Fibroblast of skin of left quadriceps (primary cell): Measurements from ENCODE around the gene PTGS2.
"Not testable (repeated sequence)": the region's sequence is repeated elsewhere in the genome, so short reads cannot be mapped to it uniquely, and the experiment has no call there.

Source experiments
- DNase-seq, 2 experiments: peaks; one replicate each; pipeline ENCODE4 v3.0.0-alpha.2; 2013; ENCODE audit warnings: low read depth in 2 of 2

PTGS2 gene

DNA sequence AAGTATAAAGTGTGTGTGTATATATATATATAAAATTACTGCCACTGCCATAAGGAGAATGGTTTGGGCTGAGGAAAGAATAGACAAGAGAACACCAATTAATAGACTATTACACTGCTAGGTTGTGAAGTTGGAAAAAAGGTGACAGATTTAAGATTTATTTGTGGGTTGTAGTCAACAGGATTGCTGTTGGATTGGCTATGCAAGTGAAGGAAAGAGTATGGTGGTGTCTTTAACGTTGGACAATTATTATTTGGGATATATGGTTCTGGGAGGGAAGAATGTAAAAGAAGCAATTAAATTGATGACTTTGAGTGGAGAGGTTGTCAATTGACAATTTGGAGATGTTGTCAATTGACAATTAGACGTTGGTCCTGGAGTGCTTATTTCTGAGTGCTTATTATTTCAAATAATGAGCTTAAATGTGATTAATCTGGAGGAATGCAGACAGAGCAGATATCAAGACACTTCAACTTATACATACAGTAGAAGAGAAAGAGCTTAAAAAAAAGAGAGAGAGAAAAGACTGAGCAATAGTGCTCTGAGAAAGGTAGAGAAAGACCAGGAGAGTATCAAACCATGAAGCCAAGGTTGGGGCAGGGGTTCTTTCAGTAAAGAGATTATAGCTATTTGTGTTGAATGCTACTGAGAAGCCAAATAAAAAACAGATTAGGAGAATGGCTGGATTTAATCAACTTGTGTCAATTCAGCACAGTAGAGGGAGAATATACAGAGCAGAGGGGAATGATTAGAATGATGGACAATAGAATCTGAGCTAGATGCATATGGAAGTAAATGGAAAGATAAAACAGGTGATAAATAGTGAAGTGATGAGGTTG lies 9.7 kb downstream of the PTGS2 start:
- no peak for DNase-seq

DNA sequence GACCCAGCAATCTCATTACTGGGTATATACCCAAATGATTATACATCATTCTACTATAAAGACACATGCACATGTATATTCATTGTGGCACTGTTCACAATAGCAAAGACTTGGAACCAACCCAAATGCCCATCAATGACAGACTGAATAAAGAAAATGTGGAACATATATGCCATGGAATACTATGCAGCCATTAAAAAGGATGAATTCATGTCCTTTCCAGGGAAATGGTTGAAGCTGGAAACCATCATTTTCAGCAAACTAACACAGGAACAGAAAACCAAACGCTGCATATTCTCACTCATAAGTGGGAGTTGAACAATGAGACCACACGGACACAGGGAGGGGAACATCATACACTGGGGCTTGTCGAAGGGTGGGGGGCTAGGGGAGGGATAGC lies 10.4 kb downstream of the PTGS2 start:
- DNase-seq: not testable (repeated sequence)

DNA sequence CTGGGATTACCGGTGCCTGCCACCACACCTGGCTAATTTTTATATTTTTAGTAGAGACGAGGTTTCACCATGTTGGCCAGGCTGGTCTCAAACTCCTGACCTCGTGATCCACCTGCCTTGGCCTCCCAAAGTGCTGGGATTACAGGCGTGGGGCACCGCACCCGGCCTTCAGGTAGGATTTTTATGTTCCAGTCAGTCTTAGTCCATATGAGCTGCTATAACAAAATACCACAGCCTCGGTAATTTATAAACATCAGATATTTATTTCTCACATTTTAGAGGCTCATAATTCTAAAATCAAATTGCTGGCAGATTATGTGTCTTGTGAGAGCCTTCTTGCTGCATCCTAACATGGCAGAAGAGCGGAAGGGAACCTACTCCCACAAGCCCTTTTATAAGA lies 16.0 kb downstream of the PTGS2 start:
- DNase-seq: not testable (repeated sequence)

DNA sequence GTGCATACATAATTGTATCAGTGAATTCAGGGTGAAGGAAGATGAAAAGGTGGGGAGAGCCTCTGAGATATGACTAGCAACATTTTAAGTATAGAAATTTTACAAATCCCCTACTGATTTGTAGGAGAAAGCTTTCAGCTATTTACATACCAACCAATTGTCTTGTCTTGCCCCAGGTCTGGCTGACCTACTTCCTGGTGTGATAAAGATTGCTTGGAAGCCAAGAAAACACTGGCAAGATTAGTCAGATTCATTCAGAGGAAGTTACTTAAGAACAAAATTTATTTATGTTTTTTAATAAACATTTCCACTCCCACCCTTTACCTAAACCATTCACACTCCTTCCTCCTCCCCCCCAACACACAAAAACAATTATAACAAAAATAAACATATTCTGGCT lies 17.5 kb downstream of the PTGS2 start:
- DNase-seq: no peak

DNA sequence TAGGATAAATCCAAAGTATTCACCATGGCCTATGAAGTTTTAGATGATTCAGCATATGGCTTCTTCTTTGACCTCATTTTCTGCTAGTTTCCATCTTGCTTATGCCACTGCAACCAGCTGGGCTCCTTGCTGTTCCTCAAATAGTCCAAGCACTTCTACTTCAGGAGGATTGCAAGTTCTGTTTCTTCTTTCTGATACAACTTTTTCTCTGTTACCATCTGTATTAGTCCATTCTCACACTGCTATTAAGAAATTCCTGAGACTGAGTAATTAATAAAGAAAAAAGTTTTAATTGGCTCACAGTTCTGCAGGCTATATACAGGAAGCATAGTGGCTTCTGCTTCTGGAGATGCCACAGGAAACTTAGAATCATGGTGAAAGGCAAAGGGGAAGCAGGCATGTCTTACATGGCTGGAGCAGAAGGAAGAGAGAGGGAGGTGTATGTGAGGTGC lies 20.3 kb downstream of the PTGS2 start:
- DNase-seq: no peak

DNA sequence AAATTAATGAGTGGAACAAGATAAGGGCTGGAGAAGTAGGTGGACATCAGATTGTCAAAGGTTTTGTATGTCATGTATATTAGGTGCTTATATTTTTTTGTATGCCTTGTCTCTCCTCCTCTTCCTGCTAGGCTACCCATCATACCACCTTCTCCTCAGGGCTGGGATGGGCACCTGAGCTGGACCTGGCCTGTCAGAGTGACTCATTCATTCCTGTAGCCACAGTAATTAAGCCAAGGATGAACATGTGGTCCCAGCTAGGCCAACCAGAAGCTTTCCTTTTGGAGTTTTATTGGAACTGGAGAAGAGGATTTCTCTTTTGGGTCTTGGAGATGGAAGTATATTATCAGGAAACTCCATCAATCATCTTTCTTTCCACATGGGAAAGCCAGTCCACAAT lies 21.2 kb downstream of the PTGS2 start:
- no peak for DNase-seq

DNA sequence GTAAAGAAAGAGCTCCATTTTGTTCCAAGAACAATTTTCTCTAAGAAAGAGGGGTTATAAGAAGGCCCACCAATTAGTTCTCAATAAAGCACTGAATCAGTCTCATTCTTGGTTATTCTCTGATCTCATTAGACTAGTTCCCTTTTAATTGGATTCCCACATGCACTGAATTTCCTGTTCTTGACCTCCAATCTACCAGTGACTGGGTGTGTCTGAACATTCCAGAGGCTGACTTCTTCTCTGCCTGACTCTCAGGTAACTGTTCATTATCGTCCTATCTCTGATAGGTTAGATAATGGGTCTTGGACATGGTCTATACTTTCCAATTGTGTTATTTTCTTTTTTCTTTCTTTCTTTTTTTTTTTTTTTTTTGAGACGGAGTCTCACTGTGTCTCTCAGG lies 22.7 kb downstream of the PTGS2 start:
- no peak for DNase-seq

DNA sequence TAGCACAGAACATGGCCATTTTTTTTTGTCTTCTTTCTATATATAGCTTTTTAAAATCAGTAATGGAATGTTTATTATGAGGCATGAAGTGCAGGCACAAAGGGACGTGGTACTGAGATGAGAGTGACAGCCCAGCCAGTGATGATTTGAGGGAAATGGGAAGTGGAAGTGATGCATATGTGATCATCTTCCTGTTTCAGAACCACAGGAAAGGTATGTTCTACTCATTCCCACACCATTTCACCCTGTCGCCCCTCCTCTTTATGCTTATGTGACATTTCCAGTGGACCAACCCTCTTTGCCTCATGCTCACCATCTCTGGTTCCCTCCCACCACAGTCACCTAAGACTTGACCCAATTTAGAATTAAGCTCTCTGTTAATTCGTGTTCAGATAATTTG lies 24.3 kb downstream of the PTGS2 start:
- no peak for DNase-seq

DNA sequence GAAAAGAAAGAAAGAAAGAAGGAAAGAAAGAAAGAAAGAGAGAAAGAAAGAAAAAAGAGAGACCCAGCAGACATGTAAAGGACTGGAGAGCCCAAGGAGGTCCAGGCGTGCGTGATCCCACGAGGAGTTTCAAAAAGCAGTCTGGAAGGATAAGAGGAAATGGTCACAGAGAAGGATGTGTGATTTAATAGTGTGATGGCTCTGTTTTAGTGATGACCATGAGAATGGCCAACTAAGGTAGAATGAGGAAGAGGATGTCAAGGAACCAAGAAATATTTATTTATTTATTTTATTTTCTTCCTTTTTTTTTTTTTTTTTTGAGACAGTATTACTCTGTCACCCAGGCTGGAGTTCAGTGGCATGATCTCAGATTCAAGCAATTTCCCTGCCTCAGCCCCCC lies 25.5 kb downstream of the PTGS2 start:
- no peak for DNase-seq

DNA sequence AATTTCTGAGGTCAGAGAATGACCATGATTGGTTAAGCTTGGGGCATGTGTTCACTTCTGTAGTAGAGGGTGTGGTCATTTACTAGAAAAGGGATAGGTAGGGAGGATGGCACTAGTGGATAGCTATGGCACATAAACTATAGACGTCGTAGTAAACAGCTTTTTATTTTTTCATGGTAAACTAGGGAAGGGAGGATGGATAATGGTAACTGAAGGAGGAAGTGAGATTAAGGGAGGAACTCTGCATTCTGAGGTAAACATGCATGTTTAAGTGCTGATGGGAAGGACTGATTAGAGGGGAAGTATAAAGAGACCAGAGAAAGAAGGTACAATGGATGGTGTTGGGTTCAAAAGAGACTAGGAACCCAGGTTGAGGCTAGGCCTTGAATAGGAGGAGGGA lies 26.9 kb downstream of the PTGS2 start:
- DNase-seq: no peak

DNA sequence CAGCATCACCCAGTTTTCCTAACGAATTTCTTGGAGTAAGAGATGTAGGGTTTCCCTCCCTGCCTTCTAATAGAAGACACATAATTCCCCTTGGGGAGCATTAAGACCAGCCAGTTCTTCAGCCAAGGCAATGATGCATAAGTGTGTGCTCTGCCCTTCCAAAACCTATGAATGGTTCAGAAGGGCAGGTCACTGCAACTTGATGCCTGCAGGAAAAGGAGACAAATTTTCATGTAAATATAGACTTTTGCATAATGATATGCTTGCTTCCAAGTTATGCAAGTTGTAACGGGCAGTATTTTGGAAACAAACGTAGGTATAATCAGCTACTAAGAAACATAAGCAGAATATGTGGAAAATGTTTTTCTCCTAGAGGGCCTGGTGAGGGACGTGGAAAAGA lies 31.6 kb downstream of the PTGS2 start:
- no peak for DNase-seq

DNA sequence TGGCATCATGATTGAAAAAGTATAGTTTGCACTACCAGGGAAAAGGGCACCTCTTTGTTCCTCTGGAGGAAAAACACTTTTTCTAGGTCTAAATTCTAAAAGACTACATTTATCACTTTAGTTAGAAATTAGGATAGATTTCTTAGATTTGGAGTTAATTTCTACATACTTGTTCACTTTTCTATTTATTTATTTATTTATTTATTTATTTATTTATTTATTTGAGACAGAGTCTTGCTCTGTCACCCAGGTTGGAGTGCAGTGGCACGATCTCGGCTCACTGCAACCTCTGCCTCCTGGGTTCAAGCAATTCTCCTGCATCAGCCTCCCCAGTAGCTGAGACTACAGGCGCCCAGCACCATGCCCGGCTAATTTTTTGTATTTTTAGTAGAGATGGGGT lies 32.2 kb downstream of the PTGS2 start:
- DNase-seq: not testable (repeated sequence)

DNA sequence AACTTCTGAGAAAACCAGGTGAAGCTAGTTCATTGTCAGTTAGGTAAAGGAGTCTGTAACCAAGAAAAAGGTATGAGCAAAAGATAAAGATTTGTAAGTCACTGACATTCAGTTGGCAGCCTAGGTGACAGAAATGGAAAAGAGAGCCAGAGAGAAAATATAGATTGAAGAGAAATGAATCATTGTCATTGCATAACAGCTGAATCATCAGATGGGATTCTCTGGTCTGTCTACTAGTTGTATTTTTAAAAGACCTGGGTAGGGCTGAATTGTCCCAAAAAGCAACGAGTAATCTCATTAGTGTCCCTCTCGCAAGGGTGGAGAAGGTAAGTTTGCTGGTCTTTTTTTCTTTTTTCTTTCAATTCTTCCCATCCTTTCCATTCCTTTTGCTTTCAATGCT lies 36.6 kb downstream of the PTGS2 start:
- DNase-seq: peak in 1 of 2 experiments; percentile 15

DNA sequence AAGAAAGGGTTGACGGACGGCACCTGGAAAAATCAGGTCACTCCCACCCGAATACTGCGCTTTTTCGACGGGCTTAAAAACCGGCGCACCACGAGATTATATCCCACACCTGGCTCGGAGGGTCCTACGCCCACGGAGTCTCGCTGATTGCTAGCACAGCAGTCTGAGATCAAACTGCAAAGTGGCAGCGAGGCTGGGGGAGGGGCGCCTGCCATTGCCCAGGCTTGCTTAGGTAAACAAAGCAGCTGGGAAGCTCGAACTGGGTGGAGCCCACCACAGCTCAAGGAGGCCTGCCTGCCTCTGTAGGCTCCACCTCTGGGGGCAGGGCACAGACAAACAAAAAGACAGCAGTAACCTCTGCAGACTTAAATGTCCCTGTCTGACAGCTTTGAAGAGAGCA lies 42.7 kb downstream of the PTGS2 start:
- DNase-seq: not testable (repeated sequence)

DNA sequence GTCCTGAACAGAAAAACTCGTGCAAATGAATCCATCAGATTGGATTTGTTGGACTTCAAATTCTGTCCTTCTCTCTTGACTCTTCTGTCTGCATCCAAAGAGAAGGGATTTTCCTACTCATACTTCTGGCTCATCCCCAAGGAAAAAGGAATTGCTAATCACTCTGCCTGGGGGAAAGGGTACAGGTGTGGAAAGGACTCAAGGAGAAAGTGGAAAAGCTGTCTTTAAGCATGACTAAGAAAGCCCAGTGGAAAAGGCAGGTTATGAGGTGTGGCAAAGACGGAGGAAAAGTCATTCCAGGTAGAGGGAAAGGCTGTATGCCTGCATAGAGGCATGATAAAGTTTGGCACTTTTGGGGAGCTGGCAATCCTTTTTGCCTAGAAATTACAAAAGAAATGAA lies 43.4 kb downstream of the PTGS2 start:
- DNase-seq: no peak

DNA sequence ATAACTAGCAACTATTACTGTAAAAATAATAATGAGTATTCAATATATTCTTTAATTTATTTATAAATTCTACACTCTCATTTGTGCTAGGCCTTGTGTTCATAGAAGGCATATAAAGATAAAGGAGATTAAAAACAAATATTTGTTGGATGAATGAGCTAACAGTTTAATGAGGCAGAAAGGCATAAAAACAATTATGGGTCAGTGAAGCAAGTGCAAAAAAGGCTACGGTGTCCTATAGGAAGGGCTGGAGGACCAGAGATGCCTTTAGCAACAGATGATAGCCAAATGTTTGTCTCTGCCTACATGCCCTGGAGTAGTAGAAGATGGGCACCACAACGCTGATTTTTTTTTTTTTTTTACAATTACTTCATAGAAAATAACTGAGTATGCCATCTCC lies 45.7 kb downstream of the PTGS2 start:
- no peak for DNase-seq

DNA sequence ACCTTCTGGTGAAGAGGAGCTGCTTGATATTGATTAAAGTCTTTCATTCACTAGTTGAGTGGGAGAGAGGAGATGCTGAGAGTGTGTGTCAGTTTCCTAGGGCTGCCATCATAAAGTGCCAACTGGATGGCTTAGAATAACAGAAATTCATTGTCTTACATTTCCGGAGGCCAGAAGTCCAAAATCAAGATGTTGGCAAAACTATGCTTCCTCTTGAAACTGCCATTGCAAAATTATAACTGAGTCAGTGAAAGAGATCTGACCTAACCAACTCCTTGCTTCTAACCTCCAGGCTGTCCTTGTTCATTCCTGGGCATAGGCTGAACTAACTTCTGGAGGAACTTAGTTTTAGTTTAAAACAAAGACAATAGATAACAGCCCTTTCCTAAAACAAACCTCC lies 47.1 kb downstream of the PTGS2 start:
- no peak for DNase-seq

DNA sequence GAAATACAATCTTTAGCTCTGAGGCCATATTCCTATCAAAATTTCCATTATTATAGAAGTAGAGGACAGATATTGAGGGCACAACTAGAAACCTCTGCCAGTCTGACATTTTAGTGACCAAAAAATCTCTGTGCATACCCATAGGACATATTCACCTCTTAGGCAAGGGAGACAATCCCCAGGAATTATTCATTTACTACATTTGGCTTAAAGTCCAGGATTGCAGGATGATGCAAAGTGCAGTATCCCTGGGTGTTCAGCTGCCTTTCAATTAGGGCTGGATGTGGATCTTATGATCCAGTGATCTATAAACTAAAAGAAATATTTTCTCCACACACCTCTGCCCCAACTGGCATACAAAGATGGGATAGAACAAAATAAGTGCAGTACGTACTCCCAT lies 50.9 kb downstream of the PTGS2 start:
- no peak for DNase-seq

DNA sequence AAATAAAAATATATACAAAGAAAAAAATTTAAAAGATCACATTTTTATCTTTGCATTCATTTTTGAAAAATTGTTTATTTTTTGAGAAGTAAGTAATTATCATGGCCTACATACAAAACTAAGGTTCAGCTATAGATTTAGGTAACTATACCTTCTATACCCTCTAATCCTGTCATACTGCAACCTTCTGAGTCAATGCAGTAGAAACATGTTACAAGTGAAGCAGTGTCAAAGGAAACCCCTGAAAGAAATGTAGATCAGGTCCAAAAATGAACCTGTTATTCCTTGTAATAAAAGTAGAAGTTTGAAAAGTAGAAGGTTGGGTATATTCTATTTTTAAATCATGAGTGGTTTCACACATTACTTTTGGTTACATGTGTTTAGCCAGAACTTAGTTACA lies 51.3 kb downstream of the PTGS2 start:
- no peak for DNase-seq

DNA sequence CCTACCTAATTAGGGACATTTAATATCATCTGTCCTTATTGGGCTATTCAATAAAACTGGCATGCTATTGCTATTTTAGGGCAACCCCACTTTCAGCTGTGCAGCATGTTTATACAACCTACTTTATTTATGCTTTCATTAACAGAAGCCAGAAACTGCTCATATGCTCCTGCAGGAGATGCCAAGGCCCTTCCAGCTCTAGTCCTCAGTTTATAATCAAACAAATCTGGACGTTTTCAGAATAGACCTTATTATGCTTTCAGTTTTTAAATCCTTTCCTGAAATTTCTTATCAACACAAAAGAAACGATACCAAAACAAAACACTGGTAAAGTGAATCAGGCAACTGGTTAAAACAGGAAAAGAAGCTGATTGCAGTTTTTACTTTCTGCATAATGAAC lies 53.2 kb downstream of the PTGS2 start:
- no peak for DNase-seq

DNA sequence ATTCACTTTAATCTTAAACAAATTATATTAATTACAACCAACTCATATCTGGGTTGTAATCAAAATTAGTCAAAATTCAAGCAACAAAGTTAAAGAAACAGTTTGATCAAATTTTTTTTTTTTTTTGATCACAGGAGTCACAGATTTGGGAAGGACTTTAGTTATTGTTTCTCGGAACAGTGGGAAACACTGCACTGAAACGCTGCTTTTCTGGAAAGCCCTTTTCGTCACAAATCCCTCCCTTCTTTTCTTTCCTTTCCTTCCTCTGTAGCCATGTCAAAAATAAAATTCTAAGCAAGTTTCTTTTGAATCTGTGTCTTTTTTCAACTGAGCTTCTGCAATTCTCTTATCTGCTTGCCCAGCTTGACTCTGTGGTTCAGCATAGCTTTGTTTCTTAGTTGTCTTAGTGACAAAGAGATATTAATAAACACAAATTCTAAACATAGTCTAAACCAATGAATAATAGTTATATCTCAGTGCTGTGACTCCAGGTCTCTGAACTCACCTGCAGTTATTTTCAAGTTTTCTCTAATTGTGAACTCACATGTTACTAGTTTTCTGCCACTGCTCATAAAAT lies 53.8 kb downstream of the PTGS2 start:
- DNase-seq: no peak

DNA sequence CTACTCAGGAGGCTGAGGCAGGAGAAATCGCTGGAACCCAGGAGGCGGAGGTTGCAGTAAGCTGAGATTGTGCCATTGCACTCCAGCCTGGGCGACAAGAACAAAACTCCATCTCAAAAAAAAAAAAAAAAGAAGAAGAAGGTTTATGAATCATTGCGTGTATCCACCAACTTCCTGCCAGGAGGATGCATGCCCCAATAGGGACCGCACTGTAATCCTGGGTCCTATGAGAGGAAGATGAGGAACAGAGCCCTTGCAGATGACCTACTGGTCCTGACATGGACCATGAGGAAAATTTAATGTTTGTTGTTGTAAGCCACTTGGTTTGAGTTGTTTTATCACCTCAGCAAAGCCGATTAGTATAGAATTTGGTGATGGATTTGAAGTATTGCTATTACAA lies 56.7 kb downstream of the PTGS2 start:
- DNase-seq: no peak
